IPS-15b (cell line): ENCODE data around the gene DRC7.
"Not testable (repeated sequence)": the region's sequence is repeated elsewhere in the genome, so short reads cannot be mapped to it uniquely, and the experiment has no call there.

Experiments
- H3K27me3 ChIP-seq: one replicate; pipeline ENCODE4 v1.6.1; 2013; ENCODE audit warnings: low read length; ENCODE audit not compliant: control insufficient read depth, insufficient read depth
- H3K36me3 ChIP-seq: one replicate; pipeline ENCODE4 v1.6.1; 2013; ENCODE audit warnings: low read length; ENCODE audit not compliant: control insufficient read depth, insufficient read depth
- H3K4me1 ChIP-seq: one replicate; pipeline ENCODE4 v1.6.1; 2013; ENCODE audit warnings: mild to moderate bottlenecking, low read length; ENCODE audit not compliant: control insufficient read depth, insufficient read depth
- H3K4me3 ChIP-seq: one replicate; pipeline ENCODE4 v1.5.1; 2013; ENCODE audit warnings: low read depth, low read length
- H3K9ac ChIP-seq: one replicate; pipeline ENCODE4 v1.6.1; 2013; ENCODE audit warnings: low read depth, mild to moderate bottlenecking, low read length
- H3K9me3 ChIP-seq: one replicate; pipeline ENCODE4 v1.6.1; 2013; ENCODE audit warnings: mild to moderate bottlenecking, low read length; ENCODE audit not compliant: control insufficient read depth, insufficient read depth

DRC7 gene

GRCh38 chr16:57701759-57702371, 7.3 kb downstream of the DRC7 start:
- Histone ChIP-seq H3K36me3 (no peaks in the 10 kb centered on the region), H3K4me3 (no peak overlapping the region), H3K9ac (no peak overlapping the region), H3K9me3 (no peaks in the 10 kb centered on the region), H3K27me3 (no peaks in the 10 kb centered on the region), H3K4me1 (no peaks in the 10 kb centered on the region)

- H3K9me3 ChIP-seq, result no peaks in the 10 kb centered on the region
- no peaks in the 10 kb centered on the region for H3K36me3 ChIP-seq
- no peaks in the 10 kb centered on the region for H3K4me1 ChIP-seq
Measured at GRCh38 chr16:57703416-57704010, 8.9 kb downstream of the DRC7 start.

GRCh38 chr16:57704011-57704904, 9.7 kb downstream of the DRC7 start:
- no peaks in the 10 kb centered on the region for H3K27me3 ChIP-seq
- H3K36me3 ChIP-seq, result no peaks in the 10 kb centered on the region
- no peak overlapping the region for H3K9ac ChIP-seq
- no peaks in the 10 kb centered on the region for H3K9me3 ChIP-seq
- H3K4me3 ChIP-seq, result no peak overlapping the region
- H3K4me1 ChIP-seq, result no peaks in the 10 kb centered on the region

More at GRCh38 chr16:57703416-57704010, 8.9 kb downstream of the DRC7 start:
- Histone ChIP-seq H3K9ac (no peak overlapping the region), H3K4me3 (no peak overlapping the region), H3K27me3 (no peaks in the 10 kb centered on the region)

GRCh38 chr16:57704905-57705852, 10.6 kb downstream of the DRC7 start:
- no peaks in the 10 kb centered on the region for H3K36me3 ChIP-seq
- H3K9ac ChIP-seq, result no peak overlapping the region
- no peak overlapping the region for H3K4me3 ChIP-seq
- H3K9me3 ChIP-seq, result no peaks in the 10 kb centered on the region
- no peaks in the 10 kb centered on the region for H3K4me1 ChIP-seq
- no peaks in the 10 kb centered on the region for H3K27me3 ChIP-seq

GRCh38 chr16:57706717-57707116, 12.1 kb downstream of the DRC7 start:
- Histone ChIP-seq H3K4me1 (no peaks in the 10 kb centered on the region), H3K9ac (no peak overlapping the region), H3K4me3 (no peak overlapping the region), H3K36me3 (no peaks in the 10 kb centered on the region), H3K27me3 (no peaks in the 10 kb centered on the region), H3K9me3 (no peaks in the 10 kb centered on the region)

- Histone ChIP-seq H3K4me1 (no peaks in the 10 kb centered on the region), H3K36me3 (no peaks in the 10 kb centered on the region), H3K9ac (no peak overlapping the region), H3K27me3 (no peaks in the 10 kb centered on the region), H3K4me3 (no peak overlapping the region), H3K9me3 (no peaks in the 10 kb centered on the region)
Measured at GRCh38 chr16:57707331-57707730, 12.7 kb downstream of the DRC7 start.

GRCh38 chr16:57708168-57708567, 13.6 kb downstream of the DRC7 start:
- Histone ChIP-seq H3K36me3 (no peaks in the 10 kb centered on the region), H3K27me3 (no peaks in the 10 kb centered on the region), H3K9me3 (no peaks in the 10 kb centered on the region), H3K4me3 (no peak overlapping the region), H3K4me1 (no peaks in the 10 kb centered on the region), H3K9ac (no peak overlapping the region)

GRCh38 chr16:57709663-57710062, 15.1 kb downstream of the DRC7 start:
- no peak overlapping the region for H3K4me3 ChIP-seq

GRCh38 chr16:57711346-57711745, 16.7 kb downstream of the DRC7 start:
- Histone ChIP-seq H3K9me3 (no peaks in the 10 kb centered on the region), H3K9ac (no peak overlapping the region), H3K36me3 (no peaks in the 10 kb centered on the region), H3K4me3 (no peak overlapping the region), H3K4me1 (no peaks in the 10 kb centered on the region), H3K27me3 (no peaks in the 10 kb centered on the region)

More at GRCh38 chr16:57709663-57710062, 15.1 kb downstream of the DRC7 start:
- H3K9me3 ChIP-seq, result no peaks in the 10 kb centered on the region
- no peaks in the 10 kb centered on the region for H3K4me1 ChIP-seq
- H3K27me3 ChIP-seq, result no peaks in the 10 kb centered on the region
- H3K9ac ChIP-seq, result no peak overlapping the region
- no peaks in the 10 kb centered on the region for H3K36me3 ChIP-seq

- Histone ChIP-seq H3K27me3 (no peaks in the 10 kb centered on the region), H3K4me1 (no peaks in the 10 kb centered on the region), H3K4me3 (no peak overlapping the region), H3K9me3 (no peaks in the 10 kb centered on the region), H3K9ac (no peak overlapping the region), H3K36me3 (no peaks in the 10 kb centered on the region)
Measured at GRCh38 chr16:57711993-57712392, 17.4 kb downstream of the DRC7 start.

- H3K36me3 ChIP-seq, H3K4me1 ChIP-seq, H3K9ac ChIP-seq, H3K9me3 ChIP-seq, H3K27me3 ChIP-seq, H3K4me3 ChIP-seq: not testable (repeated sequence)
Measured at GRCh38 chr16:57712569-57712968, 18.0 kb downstream of the DRC7 start.
